PC-3 (cell line): ENCODE results near the gene EPHA1.
A peak's percentile ranks its signal among the peaks of the same experiment; 100 is the strongest.

Experiments
- CTCF ChIP-seq: fragments of 300-600 bp; sonication (generic); conservative IDR thresholded peaks from 2 replicates; pipeline ENCODE4 v1.5.1; 2017; ENCODE audit warnings: antibody characterized with exemption, low read depth, mild to moderate bottlenecking, low read length
- EZH2 ChIP-seq: fragments of 300-600 bp; sonication (generic); IDR thresholded peaks from one replicate; pipeline ENCODE4 v1.6.1; 2017; ENCODE audit warnings: antibody characterized with exemption, mild to moderate bottlenecking, low read length; ENCODE audit not compliant: unreplicated experiment

- peak; percentile 22; the same call in 1 of the 2 replicates for TF ChIP-seq CTCF
- no peak for TF ChIP-seq EZH2
Measured at GRCh38 chr7:143387156-143387975, 21.3 kb downstream of the EPHA1 start.
